Activated naive CD4-positive, alpha-beta T cell treated with anti-CD3 and anti-CD28 coated beads, Interleukin-2, amount 10 ng/mL, durations not matched to agents 7 days and 5 days (primary cell): ENCODE data around the gene TMEM86A.
"Not testable (repeated sequence)": the region's sequence is repeated elsewhere in the genome, so short reads cannot be mapped to it uniquely, and the experiment has no call there.

ENCODE experiments used
- CTCF ChIA-PET: fragments of 350-600 bp; sonication (Branson Sonifier 250); formaldehyde crosslinking; loops from one replicate; lab custom pipeline; 2021; ENCODE audit warnings: antibody characterized with exemption; lab: Charles Lee
- DNase-seq: peaks from one replicate; pipeline ENCODE4 v3.0.0-alpha.2; 2020
- H3K27ac Mint-ChIP-seq: one replicate; pipeline ENCODE4 v1.8.0; 2021; ENCODE audit warnings: mild to moderate bottlenecking, moderate library complexity, mixed read lengths
- H3K27me3 Mint-ChIP-seq: one replicate; pipeline ENCODE4 v1.8.0; 2021; ENCODE audit warnings: mild to moderate bottlenecking, mixed read lengths
- H3K36me3 Mint-ChIP-seq: one replicate; pipeline ENCODE4 v1.8.0; 2021; ENCODE audit warnings: mixed read lengths
- H3K4me1 Mint-ChIP-seq: one replicate; pipeline ENCODE4 v1.8.0; 2021; ENCODE audit warnings: mixed read lengths
- H3K4me3 Mint-ChIP-seq: one replicate; pipeline ENCODE4 v1.8.0; 2021; ENCODE audit warnings: mild to moderate bottlenecking, moderate library complexity, mixed read lengths
- H3K9me3 Mint-ChIP-seq: one replicate; pipeline ENCODE4 v1.8.0; 2021; ENCODE audit warnings: mixed read lengths

The TMEM86A gene

GRCh38 chr11:18682466-18682865 lies 16.1 kb upstream of the TMEM86A start:
- no peak overlapping the region for H3K27ac Mint-ChIP-seq
- H3K4me3 Mint-ChIP-seq, result no peak overlapping the region

GRCh38 chr11:18684267-18684666 lies 14.3 kb upstream of the TMEM86A start:
- H3K27ac Mint-ChIP-seq, result no peak overlapping the region

More at GRCh38 chr11:18682466-18682865, 16.1 kb upstream of the TMEM86A start:
- CTCF ChIA-PET, result interaction anchor here (0.8 kb wide), 1 partner anchor 39 kb away, joined by 3 read pairs; no protein-coding TSS in a partner anchor
- Mint-ChIP-seq H3K4me1 (peaks cover 9% of the 10 kb centered on the region), H3K27me3 (peaks cover 17% of the 10 kb centered on the region), H3K36me3 (no peaks in the 10 kb centered on the region), H3K9me3 (no peaks in the 10 kb centered on the region)
- DNase-seq, result no peak

GRCh38 chr11:18691467-18692140 lies 7.0 kb upstream of the TMEM86A start:
- H3K9me3 Mint-ChIP-seq, H3K36me3 Mint-ChIP-seq, CTCF ChIA-PET, H3K27ac Mint-ChIP-seq, H3K4me3 Mint-ChIP-seq, DNase-seq: not testable (repeated sequence)
- Mint-ChIP-seq H3K27me3 (peaks cover 13% of the 10 kb centered on the region), H3K4me1 (peaks cover 18% of the 10 kb centered on the region)

More at GRCh38 chr11:18684267-18684666, 14.3 kb upstream of the TMEM86A start:
- Mint-ChIP-seq H3K36me3 (no peaks in the 10 kb centered on the region), H3K27me3 (peaks cover 18% of the 10 kb centered on the region), H3K4me3 (no peak overlapping the region), H3K9me3 (no peaks in the 10 kb centered on the region), H3K4me1 (peaks cover 4% of the 10 kb centered on the region)
- DNase-seq, result no peak
- CTCF ChIA-PET, result no interaction called here

- peaks cover 14% of the 10 kb centered on the region for H3K27me3 Mint-ChIP-seq
- CTCF ChIA-PET, result no interaction called here
- no peak overlapping the region for H3K4me3 Mint-ChIP-seq
- H3K27ac Mint-ChIP-seq, result no peak overlapping the region
- DNase-seq, result no peak
- no peaks in the 10 kb centered on the region for H3K9me3 Mint-ChIP-seq
- peaks cover 24% of the 10 kb centered on the region for H3K4me1 Mint-ChIP-seq
- no peaks in the 10 kb centered on the region for H3K36me3 Mint-ChIP-seq
Observed at GRCh38 chr11:18692941-18693760, 5.4 kb upstream of the TMEM86A start.

- no peaks in the 10 kb centered on the region for H3K9me3 Mint-ChIP-seq
- H3K27ac Mint-ChIP-seq, result no peak overlapping the region
- no peaks in the 10 kb centered on the region for H3K36me3 Mint-ChIP-seq
- DNase-seq, result no peak
- H3K4me1 Mint-ChIP-seq, result peaks cover 34% of the 10 kb centered on the region
- CTCF ChIA-PET, result interaction anchor here (1.7 kb wide), 1 partner anchor 25 kb away, joined by 6 read pairs; no protein-coding TSS in a partner anchor
- H3K4me3 Mint-ChIP-seq, result no peak overlapping the region
- peaks cover 39% of the 10 kb centered on the region for H3K27me3 Mint-ChIP-seq
Observed at GRCh38 chr11:18696638-18697225, 1.8 kb upstream of the TMEM86A start.

- Mint-ChIP-seq H3K9me3 (no peaks in the 10 kb centered on the region), H3K27ac (no peak overlapping the region), H3K36me3 (no peaks in the 10 kb centered on the region), H3K4me3 (no peak overlapping the region), H3K4me1 (peaks cover 29% of the 10 kb centered on the region), H3K27me3 (peaks cover 43% of the 10 kb centered on the region)
- CTCF ChIA-PET, result interaction anchor here (0.9 to 1.7 kb wide), 4 partner anchors 24 to 454 kb away, joined by 3 to 6 read pairs (median 4); no protein-coding TSS in a partner anchor
- no peak for DNase-seq
Observed at GRCh38 chr11:18697576-18697975, 1.0 kb upstream of the TMEM86A start.

GRCh38 chr11:18699269-18699596 lies 654 bp downstream of the TMEM86A start:
- CTCF ChIA-PET, result interaction anchor here (1.4 kb wide), 1 partner anchor 66 kb away, joined by 4 read pairs; the partner anchor contains the start of gene SPTY2D1
- peaks cover 19% of the 10 kb centered on the region for H3K4me1 Mint-ChIP-seq
- peak overlapping the region; percentile 39 for H3K27ac Mint-ChIP-seq

GRCh38 chr11:18699848-18700261 lies 1.3 kb downstream of the TMEM86A start:
- DNase-seq, result no peak
- Mint-ChIP-seq H3K9me3 (no peaks in the 10 kb centered on the region), H3K27ac (no peak overlapping the region), H3K27me3 (peaks cover 58% of the 10 kb centered on the region), H3K4me1 (peaks cover 20% of the 10 kb centered on the region), H3K36me3 (no peaks in the 10 kb centered on the region), H3K4me3 (peak overlapping the region; percentile 69)
- CTCF ChIA-PET, result interaction anchor here (1.4 kb wide), 1 partner anchor 66 kb away, joined by 4 read pairs; the partner anchor contains the start of gene SPTY2D1

More at GRCh38 chr11:18699269-18699596, 654 bp downstream of the TMEM86A start:
- no peak for DNase-seq
- no peaks in the 10 kb centered on the region for H3K36me3 Mint-ChIP-seq
- peaks cover 52% of the 10 kb centered on the region for H3K27me3 Mint-ChIP-seq
- peak overlapping the region; percentile 69 for H3K4me3 Mint-ChIP-seq
- no peaks in the 10 kb centered on the region for H3K9me3 Mint-ChIP-seq

- Mint-ChIP-seq H3K4me1 (peaks cover 24% of the 10 kb centered on the region), H3K27ac (no peak overlapping the region), H3K27me3 (peaks cover 63% of the 10 kb centered on the region), H3K9me3 (no peaks in the 10 kb centered on the region), H3K36me3 (no peaks in the 10 kb centered on the region), H3K4me3 (peak overlapping the region; percentile 69)
- CTCF ChIA-PET, result no interaction called here
- DNase-seq, result no peak
Observed at GRCh38 chr11:18700375-18700774, 1.8 kb downstream of the TMEM86A start.

GRCh38 chr11:18700872-18701271 lies 2.3 kb downstream of the TMEM86A start:
- Mint-ChIP-seq H3K27me3 (peaks cover 66% of the 10 kb centered on the region), H3K9me3 (no peaks in the 10 kb centered on the region), H3K4me1 (peaks cover 28% of the 10 kb centered on the region), H3K4me3 (peak overlapping the region; percentile 11), H3K27ac (no peak overlapping the region), H3K36me3 (no peaks in the 10 kb centered on the region)
- DNase-seq, result no peak
- CTCF ChIA-PET, result no interaction called here

- peaks cover 70% of the 10 kb centered on the region for H3K27me3 Mint-ChIP-seq
- CTCF ChIA-PET, result interaction anchor here (0.6 to 0.8 kb wide), 2 partner anchors 20 to 161 kb away, joined by 3 to 4 read pairs; no protein-coding TSS in a partner anchor
- H3K27ac Mint-ChIP-seq, result no peak overlapping the region
- peaks cover 34% of the 10 kb centered on the region for H3K4me1 Mint-ChIP-seq
- H3K4me3 Mint-ChIP-seq, result no peak overlapping the region
- DNase-seq, result no peak
- no peaks in the 10 kb centered on the region for H3K9me3 Mint-ChIP-seq
- no peaks in the 10 kb centered on the region for H3K36me3 Mint-ChIP-seq
Observed at GRCh38 chr11:18701614-18702216, 3.1 kb downstream of the TMEM86A start.

- Mint-ChIP-seq H3K27me3 (peaks cover 76% of the 10 kb centered on the region), H3K27ac (no peak overlapping the region), H3K9me3 (no peaks in the 10 kb centered on the region), H3K36me3 (no peaks in the 10 kb centered on the region), H3K4me3 (no peak overlapping the region), H3K4me1 (peaks cover 32% of the 10 kb centered on the region)
- CTCF ChIA-PET, result interaction anchor here (1.4 kb wide), 1 partner anchor 25 kb away, joined by 3 read pairs; no protein-coding TSS in a partner anchor
- no peak for DNase-seq
Observed at GRCh38 chr11:18703001-18703763, 4.6 kb downstream of the TMEM86A start.

- CTCF ChIA-PET, result interaction anchor here (1.4 to 2.5 kb wide), 2 partner anchors 18 to 24 kb away, joined by 3 to 19 read pairs; no protein-coding TSS in a partner anchor
- H3K27ac Mint-ChIP-seq, result no peak overlapping the region
Observed at GRCh38 chr11:18704045-18704645, 5.6 kb downstream of the TMEM86A start.

More at GRCh38 chr11:18704045-18704645, 5.6 kb downstream of the TMEM86A start:
- no peaks in the 10 kb centered on the region for H3K9me3 Mint-ChIP-seq
- H3K4me1 Mint-ChIP-seq, result peaks cover 28% of the 10 kb centered on the region
- no peaks in the 10 kb centered on the region for H3K36me3 Mint-ChIP-seq
- H3K27me3 Mint-ChIP-seq, result peaks cover 80% of the 10 kb centered on the region
- H3K4me3 Mint-ChIP-seq, result no peak overlapping the region
- DNase-seq, result no peak
